SU-DHL-6 (cell line): ENCODE results near the gene FNDC7.

Experiments
- CTCF ChIP-seq: fragments of 200-600 bp; sonication (generic); IDR thresholded peaks from one replicate; pipeline ENCODE4 v1.5.1; 2017; ENCODE audit warnings: antibody characterized with exemption, mild to moderate bottlenecking, low read length, moderate library complexity; ENCODE audit not compliant: insufficient read depth, poor library complexity, severe bottlenecking
- EZH2phosphoT487 ChIP-seq: fragments of 200-600 bp; sonication (generic), shearing (Covaris generic); conservative IDR thresholded peaks from 2 replicates; pipeline ENCODE4 v1.6.1; 2018; ENCODE audit warnings: mild to moderate bottlenecking, antibody characterized with exemption, low read length, moderate library complexity, mixed read lengths

GRCh38 chr1:108691128-108691941 is 21.4 kb upstream of the FNDC7 start:
- TF ChIP-seq CTCF (no peak), EZH2phosphoT487 (no peak)
